Motor neuron (in vitro differentiated cells): ENCODE results near the gene PAK1. TPM values are rescaled to one million over a fixed set of nuclear protein-coding genes. Genes with fewer than 3 reads are reported as not detected.

Experiments
- ATAC-seq, 8 experiments: fragments of 200-7000 bp; cut with Tn5 transposase; replicated peaks in 6 of 8; 2 replicates each; pipeline ENCODE4 v1.8.0; 2021; ENCODE audit warnings: mild to moderate bottlenecking in 8 of 8, moderate library complexity in 8 of 8
- H3K27ac ChIP-seq, 2 donors: fragments of 250-450 bp; sonication (Bioruptor Pico); 2 replicates each; pipeline ENCODE4 v1.9.0; 2021; ENCODE audit warnings: antibody characterized with exemption in 2 of 2, mild to moderate bottlenecking in 2 of 2, moderate library complexity in 1 of 2
- H3K4me1 ChIP-seq, 2 donors: fragments of 250-450 bp; sonication (Bioruptor Pico); replicated peaks in 1 of 2; 2 replicates each; pipeline ENCODE4 v1.6.1; 2021; ENCODE audit warnings: antibody characterized with exemption in 2 of 2, mild to moderate bottlenecking in 2 of 2, moderate library complexity in 1 of 2
- H3K4me3 ChIP-seq, 5 donors: fragments of 250-450 bp; sonication (Bioruptor Pico); 2 replicates each; pipeline ENCODE4 v1.9.0; 2021; ENCODE audit warnings: antibody characterized with exemption in 5 of 5, mild to moderate bottlenecking in 5 of 5, moderate library complexity in 4 of 5
- WGBS, 10 experiments: fragments of 450-650 bp; shearing (Covaris generic); methylation state at CpG; one replicate each; pipeline ENCODE4 v1.0.0; 2022; 5-methylcytosine and 5-hydroxymethylcytosine counted together
- in situ Hi-C, 9 experiments: fragments of 400-800 bp; cut with MboI; loops; one replicate each; pipeline ENCODE4 v1.15.0; 2021; ENCODE audit warnings: low sequenced_read_pairs in 9 of 9, low pct_unique_long_range_greater_than_20kb in 2 of 9; ENCODE audit not compliant: unreplicated experiment in 9 of 9
- total RNA-seq, 8 experiments: library from RNA; unstranded; fragments of 300-600 nt; gene quantifications; 2 replicates each; pipeline versions ENCODE4 v1.2.3 to v1.2.4, GENCODE V29; 2022

The PAK1 gene
- total RNA-seq, 8 experiments from 2014 or later = 36.6 to 108 (median 48.7) TPM

GRCh38 chr11:77371646-77372045, 102.2 kb downstream of the PAK1 start:
- peaks cover 0 to 2% of the 10 kb centered on the region in 2 donors for H3K4me1 ChIP-seq
- in situ Hi-C loops = no loop called here
- ATAC-seq = no peak
- H3K4me3 ChIP-seq = no peak overlapping the region
- no peak overlapping the region for H3K27ac ChIP-seq

GRCh38 chr11:77370217-77370616, 103.7 kb downstream of the PAK1 start:
- Histone ChIP-seq H3K4me1 (no peaks in the 10 kb centered on the region), H3K27ac (no peak overlapping the region), H3K4me3 (no peak overlapping the region)
- WGBS, 10 experiments = 33 to 100% (median 88%) methylated on average over 1 of the region's 1 CpG; no CpG with 5 or more reads in 4 of the 10 experiments
- ATAC-seq = no peak
- in situ Hi-C loops = no loop called here

- peaks cover 0 to 2% of the 10 kb centered on the region in 2 donors for H3K4me1 ChIP-seq
- H3K4me3 ChIP-seq = no peak overlapping the region
- in situ Hi-C loops = no loop called here
- no peak overlapping the region for H3K27ac ChIP-seq
- WGBS, 10 experiments = 40 to 100% (median 90%) methylated on average over 2 to 3 of the region's 3 CpGs; no CpG with 5 or more reads in 1 of the 10 experiments
- peak in 1 of 8 experiments; percentile 57 for ATAC-seq
These were observed 112.7 kb downstream of the PAK1 start for GRCh38 chr11:77361184-77361583.

- in situ Hi-C loops = no loop called here
These were observed 114.4 kb downstream of the PAK1 start for GRCh38 chr11:77359481-77359880.

GRCh38 chr11:77353131-77353530, 120.8 kb downstream of the PAK1 start:
- WGBS, 10 experiments = 45 to 100% (median 85%) methylated on average over 1 to 3 of the region's 3 CpGs; no CpG with 5 or more reads in 3 of the 10 experiments
- H3K27ac ChIP-seq = no peak overlapping the region
- no peak for ATAC-seq
- no peak overlapping the region for H3K4me3 ChIP-seq
- H3K4me1 ChIP-seq = peaks cover 0 to 2% of the 10 kb centered on the region in 2 donors
- in situ Hi-C loops = no loop called here

More at GRCh38 chr11:77359481-77359880, 114.4 kb downstream of the PAK1 start:
- no peak overlapping the region for H3K27ac ChIP-seq
- H3K4me1 ChIP-seq = peaks cover 0 to 2% of the 10 kb centered on the region in 2 donors
- ATAC-seq = no peak
- H3K4me3 ChIP-seq = no peak overlapping the region

GRCh38 chr11:77351281-77351886, 122.5 kb downstream of the PAK1 start:
- peaks cover 0 to 2% of the 10 kb centered on the region in 2 donors for H3K4me1 ChIP-seq
- no peak overlapping the region for H3K27ac ChIP-seq
- ATAC-seq = peak in 2 of 8 experiments; percentile 34 to 54
- in situ Hi-C loops = no loop called here
- H3K4me3 ChIP-seq = no peak overlapping the region

- peak in 1 of 8 experiments; percentile 55 for ATAC-seq
- peaks cover 0 to 2% of the 10 kb centered on the region in 2 donors for H3K4me1 ChIP-seq
- H3K27ac ChIP-seq = no peak overlapping the region
- in situ Hi-C loops = no loop called here
- 0 to 100% (median 92%) methylated on average over 1 to 2 of the region's 2 CpGs; no CpG with 5 or more reads in 1 of the 10 experiments for WGBS, 10 experiments
- no peak overlapping the region for H3K4me3 ChIP-seq
These were observed 125.9 kb downstream of the PAK1 start for GRCh38 chr11:77347948-77348347.

GRCh38 chr11:77346906-77347603, 126.8 kb downstream of the PAK1 start:
- Histone ChIP-seq H3K27ac (no peak overlapping the region), H3K4me3 (no peak overlapping the region), H3K4me1 (peaks cover 0 to 2% of the 10 kb centered on the region in 2 donors)
- peak in 3 of 8 experiments; percentile 54 to 83 (median 71) for ATAC-seq
- in situ Hi-C loops = no loop called here
- WGBS, 10 experiments = 0 to 100% (median 83%) methylated on average over 1 to 2 of the region's 2 CpGs; no CpG with 5 or more reads in 6 of the 10 experiments

- 58 to 100% (median 100%) methylated on average over 1 to 3 of the region's 3 CpGs; no CpG with 5 or more reads in 2 of the 10 experiments for WGBS, 10 experiments
- H3K27ac ChIP-seq = no peak overlapping the region
- no peak overlapping the region for H3K4me3 ChIP-seq
- ATAC-seq = no peak
- no peaks in the 10 kb centered on the region for H3K4me1 ChIP-seq
- in situ Hi-C loops = no loop called here
These were observed 128.3 kb downstream of the PAK1 start for GRCh38 chr11:77345621-77346020.

- WGBS, 10 experiments = 0 to 100% (median 80%) methylated on average over 1 to 3 of the region's 3 CpGs; no CpG with 5 or more reads in 2 of the 10 experiments
- Histone ChIP-seq H3K4me3 (no peak overlapping the region), H3K4me1 (no peaks in the 10 kb centered on the region), H3K27ac (no peak overlapping the region)
- ATAC-seq = no peak
- in situ Hi-C loops = no loop called here
These were observed 133.4 kb downstream of the PAK1 start for GRCh38 chr11:77340501-77340900.

GRCh38 chr11:77332259-77332658, 141.6 kb downstream of the PAK1 start:
- Histone ChIP-seq H3K4me3 (no peak overlapping the region), H3K27ac (no peak overlapping the region), H3K4me1 (no peaks in the 10 kb centered on the region)
- no peak for ATAC-seq
- WGBS, 10 experiments = 73 to 100% (median 100%) methylated on average over 1 of the region's 3 CpGs; no CpG with 5 or more reads in 3 of the 10 experiments
- in situ Hi-C loops = no loop called here

GRCh38 chr11:77325159-77325558, 148.7 kb downstream of the PAK1 start:
- in situ Hi-C loops = no loop called here
- 75 to 100% (median 88%) methylated on average over 1 of the region's 1 CpG; no CpG with 5 or more reads in 5 of the 10 experiments for WGBS, 10 experiments
- Histone ChIP-seq H3K4me1 (no peaks in the 10 kb centered on the region), H3K4me3 (no peak overlapping the region), H3K27ac (no peak overlapping the region)
- ATAC-seq = no peak

- in situ Hi-C loops = no loop called here
- H3K4me3 ChIP-seq = no peak overlapping the region
- no peaks in the 10 kb centered on the region for H3K4me1 ChIP-seq
- ATAC-seq = no peak
- H3K27ac ChIP-seq = no peak overlapping the region
These were observed 149.4 kb downstream of the PAK1 start for GRCh38 chr11:77324508-77324907.
